Immature natural killer cell (primary cell): ENCODE results near the gene PNPLA5. TPM values are rescaled to one million over a fixed set of nuclear protein-coding genes. Genes with fewer than 3 reads are reported as not detected.

Experiments
- DNase-seq, 3 donors: peaks; one replicate each; pipeline ENCODE4 v3.0.0; 2022; ENCODE audit warnings: mixed read lengths in 1 of 3
- H3K27ac Mint-ChIP-seq, 6 donors: one replicate each; pipeline ENCODE4 v1.8.0; 2020; ENCODE audit warnings: mixed read lengths in 6 of 6, mild to moderate bottlenecking in 5 of 6, inconsistent platforms in 4 of 6, moderate library complexity in 3 of 6
- H3K27me3 Mint-ChIP-seq, 3 donors: one replicate each; pipeline ENCODE4 v1.8.0; 2020 to 2021; ENCODE audit warnings: low read depth in 3 of 3, mild to moderate bottlenecking in 3 of 3, mixed read lengths in 3 of 3, moderate library complexity in 3 of 3, inconsistent platforms in 1 of 3
- H3K36me3 Mint-ChIP-seq, 3 donors: one replicate each; pipeline ENCODE4 v1.8.0; 2020; ENCODE audit warnings: mixed read lengths in 3 of 3, inconsistent platforms in 2 of 3, mild to moderate bottlenecking in 2 of 3
- H3K4me1 Mint-ChIP-seq, 2 donors: one replicate each; pipeline ENCODE4 v1.8.0; 2020; ENCODE audit warnings: inconsistent platforms in 2 of 2, mild to moderate bottlenecking in 2 of 2, mixed read lengths in 2 of 2, moderate library complexity in 1 of 2
- H3K4me3 Mint-ChIP-seq, 5 donors: one replicate each; pipeline ENCODE4 v1.8.0; 2020; ENCODE audit warnings: mild to moderate bottlenecking in 5 of 5, mixed read lengths in 5 of 5, inconsistent platforms in 3 of 5, moderate library complexity in 3 of 5
- H3K9me3 Mint-ChIP-seq, 6 donors: one replicate each; pipeline ENCODE4 v1.8.0; 2020; ENCODE audit warnings: mild to moderate bottlenecking in 6 of 6, mixed read lengths in 6 of 6, inconsistent platforms in 4 of 6, moderate library complexity in 3 of 6
- polyA plus RNA-seq, 3 donors: library from polyadenylated mRNA; unstranded; fragments of 300-500 nt; fragmentation: Illumina TruSeq; gene quantifications; one replicate each; pipeline ENCODE4 v1.2.3, GENCODE V29; 2021

Gene PNPLA5
- polyA plus RNA-seq, 3 donors from 2014 or later, result not detected

DNA sequence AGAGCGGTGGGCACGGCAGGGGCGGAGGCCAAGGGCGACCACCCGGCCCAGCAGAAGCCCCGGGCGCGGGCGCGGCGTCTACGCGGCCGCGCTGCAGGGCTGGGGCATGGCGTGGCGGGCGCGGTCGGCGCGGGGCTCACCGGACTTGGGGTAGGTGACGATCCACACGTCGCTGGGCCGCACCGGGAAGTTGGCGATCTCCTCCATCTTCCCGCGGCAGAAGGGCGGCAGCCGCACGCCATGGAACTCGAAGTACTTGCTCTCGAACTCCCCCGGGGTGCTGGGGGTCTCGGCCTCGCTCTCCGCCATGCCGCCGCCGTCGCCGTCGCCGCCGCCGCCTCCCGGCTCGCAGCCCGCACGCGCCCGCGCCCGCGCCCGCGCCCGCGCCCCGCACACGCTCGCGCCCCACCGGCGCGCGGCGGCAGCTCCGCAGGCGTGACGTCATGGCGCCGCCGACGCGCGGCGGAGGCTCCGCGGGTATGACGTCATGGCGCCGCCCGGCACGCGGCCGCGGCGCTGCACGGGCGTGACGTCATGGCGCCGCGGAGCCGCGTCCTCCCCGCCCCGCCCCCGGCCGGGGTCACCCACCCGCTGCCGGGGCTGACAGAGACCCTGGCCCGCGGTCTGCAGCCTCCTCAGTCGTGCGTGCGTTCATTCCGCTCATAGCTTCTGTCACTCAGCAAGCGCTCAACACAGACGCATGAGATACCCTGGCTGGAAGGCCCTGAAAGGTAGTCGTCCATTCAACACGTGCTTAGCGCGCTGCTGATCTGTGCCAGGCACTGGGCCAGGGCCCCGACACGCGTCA, 29.5 kb downstream of the PNPLA5 start, which contains the start of gene SULT4A1:
TSS of gene SULT4A1 (minus strand) at position 440 of the 808 bp plus-strand sequence. CDS start at position 309, 131 bp downstream.
- Mint-ChIP-seq H3K27ac (no peak within 1 kb of the TSS), H3K27me3 (peaks cover 20 to 27% (median 21%) of the 10 kb centered on the region in 3 donors), H3K4me3 (peak within 1 kb of the TSS; percentile 36 to 69 (median 62)), H3K9me3 (no peaks in the 10 kb centered on the region), H3K36me3 (peaks cover 0 to 4% (median 0%) of the 10 kb centered on the region in 3 donors), H3K4me1 (peaks cover 0 to 4% of the 10 kb centered on the region in 2 donors)
- DNase-seq, result no peak

DNA sequence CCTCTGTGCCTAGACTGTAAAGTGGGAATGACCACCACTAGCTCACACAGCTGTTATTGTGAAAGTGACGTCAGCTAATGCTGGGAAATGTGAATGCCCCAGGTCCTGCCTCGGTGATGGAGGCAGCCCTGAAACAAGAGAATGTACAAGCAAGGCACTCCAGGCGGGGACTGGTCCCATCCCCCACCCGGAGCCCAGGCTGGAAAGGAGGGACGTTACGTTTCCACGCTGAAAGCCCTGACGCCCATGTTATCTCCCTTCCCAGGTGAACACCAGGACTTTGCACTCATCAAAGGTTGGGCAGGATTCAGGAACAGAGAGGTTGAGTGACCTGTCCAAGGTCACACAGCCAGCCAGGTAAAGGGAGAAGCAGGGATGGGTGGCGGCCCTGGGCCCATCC, 30.3 kb downstream of the PNPLA5 start:
- Mint-ChIP-seq H3K36me3 (peaks cover 0 to 4% (median 0%) of the 10 kb centered on the region in 3 donors), H3K27me3 (peaks cover 20 to 33% (median 21%) of the 10 kb centered on the region in 3 donors), H3K27ac (no peak overlapping the region), H3K9me3 (no peaks in the 10 kb centered on the region), H3K4me3 (peak overlapping the region; percentile 25 to 57 (median 36)), H3K4me1 (peaks cover 0 to 4% of the 10 kb centered on the region in 2 donors)
- DNase-seq, result no peak

DNA sequence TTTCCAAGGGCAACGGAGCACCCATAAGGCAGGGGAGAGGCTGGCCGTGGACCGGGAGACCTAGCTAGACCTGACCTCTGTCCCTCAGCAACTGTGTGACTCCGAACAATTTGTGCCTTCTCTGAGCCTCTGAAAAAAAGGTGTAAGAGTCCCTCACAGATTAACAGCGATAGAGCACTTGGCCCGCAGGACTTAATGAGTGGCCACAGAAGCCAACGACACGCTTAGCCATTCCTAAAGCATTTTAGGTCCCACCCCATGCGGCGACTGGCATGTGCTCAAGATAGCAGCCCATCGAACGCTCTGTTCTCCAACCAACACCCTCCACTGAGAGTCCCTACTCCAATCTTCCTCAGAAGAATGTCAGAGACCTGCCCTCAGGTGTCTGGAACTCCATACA, 31.0 kb downstream of the PNPLA5 start:
- Mint-ChIP-seq H3K4me1 (peaks cover 0 to 4% of the 10 kb centered on the region in 2 donors), H3K27me3 (peaks cover 20 to 35% (median 23%) of the 10 kb centered on the region in 3 donors), H3K9me3 (no peaks in the 10 kb centered on the region), H3K4me3 (peak overlapping the region in 3 of 5 donors; percentile 9 to 14 (median 13)), H3K36me3 (no peaks in the 10 kb centered on the region), H3K27ac (no peak overlapping the region)
- no peak for DNase-seq

- H3K4me3 Mint-ChIP-seq, result no peak overlapping the region
- H3K27me3 Mint-ChIP-seq, result peaks cover 22 to 35% (median 28%) of the 10 kb centered on the region in 3 donors
- H3K4me1 Mint-ChIP-seq, result peaks cover 0 to 4% of the 10 kb centered on the region in 2 donors
- no peaks in the 10 kb centered on the region for H3K36me3 Mint-ChIP-seq
- H3K27ac Mint-ChIP-seq, result no peak overlapping the region
- no peaks in the 10 kb centered on the region for H3K9me3 Mint-ChIP-seq
- no peak for DNase-seq
Observed at GRCh38 chr22:43860126-43860525, 31.7 kb downstream of the PNPLA5 start.

DNA sequence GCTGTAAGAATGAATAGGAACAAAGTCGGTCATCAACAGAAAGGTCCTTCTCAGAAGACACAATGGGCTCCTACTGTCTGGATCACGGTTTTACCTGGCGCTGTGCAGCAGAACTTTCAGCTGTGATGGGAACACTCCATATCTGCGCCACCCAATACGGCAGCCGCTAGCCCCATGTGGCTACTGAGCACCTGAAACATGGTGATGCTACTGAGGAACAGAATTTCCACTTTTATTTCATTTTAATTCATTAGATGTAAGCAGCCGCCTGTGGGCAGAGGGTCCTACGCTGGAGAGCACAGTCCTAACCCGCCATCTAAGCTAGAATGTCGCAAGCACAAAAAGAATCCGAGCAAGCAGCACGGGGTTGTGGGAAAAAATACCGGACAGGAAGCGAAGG, 32.2 kb downstream of the PNPLA5 start:
- Mint-ChIP-seq H3K9me3 (no peaks in the 10 kb centered on the region), H3K36me3 (no peaks in the 10 kb centered on the region), H3K27ac (no peak overlapping the region), H3K4me3 (no peak overlapping the region), H3K27me3 (peaks cover 19 to 32% (median 25%) of the 10 kb centered on the region in 3 donors), H3K4me1 (peaks cover 0 to 4% of the 10 kb centered on the region in 2 donors)
- no peak for DNase-seq

DNA sequence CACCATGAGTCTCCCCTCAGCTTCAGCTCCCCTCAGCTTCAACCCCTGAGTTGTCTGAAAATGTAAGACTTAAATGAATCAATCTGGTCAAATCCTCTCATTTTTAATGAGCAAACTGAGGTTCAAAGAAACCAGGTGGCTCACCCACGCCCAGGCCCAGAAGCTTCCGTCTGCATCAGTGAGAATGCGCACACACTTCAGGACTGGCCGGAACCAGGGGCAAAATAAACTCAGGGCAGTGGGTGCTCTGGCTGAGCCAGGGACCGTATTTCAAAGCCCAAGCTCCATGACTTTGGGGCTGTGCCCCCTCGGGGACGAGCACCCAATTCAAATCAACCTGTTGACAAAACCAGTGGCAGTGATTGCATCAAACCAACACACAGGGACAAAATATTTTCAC, 32.6 kb downstream of the PNPLA5 start:
- peaks cover 0 to 4% of the 10 kb centered on the region in 2 donors for H3K4me1 Mint-ChIP-seq
- no peaks in the 10 kb centered on the region for H3K36me3 Mint-ChIP-seq
- H3K4me3 Mint-ChIP-seq, result no peak overlapping the region
- H3K27me3 Mint-ChIP-seq, result peaks cover 17 to 28% (median 24%) of the 10 kb centered on the region in 3 donors
- DNase-seq, result no peak
- no peaks in the 10 kb centered on the region for H3K9me3 Mint-ChIP-seq
- no peak overlapping the region for H3K27ac Mint-ChIP-seq

GRCh38 chr22:43858156-43858895, 33.5 kb downstream of the PNPLA5 start:
- Mint-ChIP-seq H3K4me1 (peaks cover 0 to 4% of the 10 kb centered on the region in 2 donors), H3K27me3 (peaks cover 13 to 26% (median 25%) of the 10 kb centered on the region in 3 donors), H3K27ac (no peak overlapping the region), H3K9me3 (no peaks in the 10 kb centered on the region), H3K36me3 (no peaks in the 10 kb centered on the region), H3K4me3 (no peak overlapping the region)
- DNase-seq, result no peak

DNA sequence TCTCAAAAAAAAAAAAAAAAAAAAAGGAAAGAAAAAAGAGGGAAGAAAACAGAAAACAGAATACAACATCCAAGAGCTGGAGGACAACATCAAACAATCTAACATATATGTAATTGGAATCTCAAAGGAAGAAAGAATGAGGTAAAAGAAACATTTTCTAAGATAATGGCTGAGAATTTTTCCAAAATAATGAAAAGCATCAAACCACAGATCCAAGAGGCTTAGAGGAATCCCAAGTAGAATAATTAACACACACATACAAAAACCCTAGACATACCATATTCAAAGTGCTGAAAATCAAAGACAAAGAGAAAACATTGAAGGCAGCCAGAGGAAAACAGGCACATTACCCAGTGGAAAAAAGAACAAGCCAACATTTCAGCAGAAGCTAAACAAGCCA, 34.4 kb downstream of the PNPLA5 start:
- Mint-ChIP-seq H3K4me1 (no peaks in the 10 kb centered on the region), H3K9me3 (no peaks in the 10 kb centered on the region), H3K27ac (no peak overlapping the region), H3K27me3 (peaks cover 9 to 28% (median 22%) of the 10 kb centered on the region in 3 donors), H3K4me3 (no peak overlapping the region), H3K36me3 (no peaks in the 10 kb centered on the region)
- no peak for DNase-seq

DNA sequence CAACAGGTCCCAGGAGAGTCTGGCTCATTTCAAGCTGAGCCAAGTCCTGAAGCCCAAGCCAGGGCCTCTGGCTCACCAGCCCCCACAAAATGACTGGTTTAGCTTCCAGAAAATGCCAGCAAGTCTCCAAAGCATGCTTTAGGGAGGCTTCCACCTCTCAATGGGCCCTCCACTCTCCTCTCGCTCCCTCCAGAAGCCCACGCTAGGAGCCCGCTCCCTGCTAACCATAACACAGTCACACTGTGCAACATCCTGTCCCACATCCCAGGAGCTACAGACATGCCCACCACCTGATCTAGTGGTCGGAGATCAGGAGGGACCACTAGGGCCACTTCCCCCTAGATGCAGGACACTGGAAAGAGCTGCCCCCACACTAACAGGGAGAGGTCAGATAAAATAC, 36.4 kb downstream of the PNPLA5 start:
- no peaks in the 10 kb centered on the region for H3K4me1 Mint-ChIP-seq
- H3K9me3 Mint-ChIP-seq, result no peaks in the 10 kb centered on the region
- no peak overlapping the region for H3K4me3 Mint-ChIP-seq
- H3K27ac Mint-ChIP-seq, result no peak overlapping the region
- H3K36me3 Mint-ChIP-seq, result no peaks in the 10 kb centered on the region
- H3K27me3 Mint-ChIP-seq, result peaks cover 9 to 23% (median 13%) of the 10 kb centered on the region in 3 donors
- no peak for DNase-seq

DNA sequence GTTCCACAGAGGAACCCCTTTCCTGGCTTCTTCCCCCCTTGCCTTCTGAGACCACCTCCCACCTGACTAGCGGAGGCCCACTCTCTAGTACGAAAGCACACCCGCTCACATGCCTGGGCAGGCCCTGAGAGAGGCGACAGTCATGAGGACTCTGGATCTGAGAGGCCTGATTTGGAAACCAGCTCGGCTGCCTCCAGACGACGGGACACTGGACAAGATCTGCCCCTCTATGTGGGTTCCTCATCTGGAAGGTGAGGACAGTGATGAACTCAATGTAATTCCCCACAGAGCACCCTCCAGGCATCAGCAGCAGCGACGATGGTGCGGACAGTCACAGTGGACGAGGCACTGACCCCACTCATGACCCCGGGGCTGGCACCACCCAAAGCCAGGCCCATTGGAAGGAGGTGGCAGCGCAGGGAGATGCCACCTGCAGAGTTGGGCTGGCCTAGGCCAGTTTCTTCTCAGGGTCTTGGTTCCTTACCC, 37.0 kb downstream of the PNPLA5 start:
- peaks cover 7 to 25% (median 13%) of the 10 kb centered on the region in 3 donors for H3K27me3 Mint-ChIP-seq
- H3K4me1 Mint-ChIP-seq, result no peaks in the 10 kb centered on the region
- no peak for DNase-seq
- no peak overlapping the region for H3K27ac Mint-ChIP-seq
- H3K9me3 Mint-ChIP-seq, result no peaks in the 10 kb centered on the region
- no peak overlapping the region for H3K4me3 Mint-ChIP-seq
- no peaks in the 10 kb centered on the region for H3K36me3 Mint-ChIP-seq

DNA sequence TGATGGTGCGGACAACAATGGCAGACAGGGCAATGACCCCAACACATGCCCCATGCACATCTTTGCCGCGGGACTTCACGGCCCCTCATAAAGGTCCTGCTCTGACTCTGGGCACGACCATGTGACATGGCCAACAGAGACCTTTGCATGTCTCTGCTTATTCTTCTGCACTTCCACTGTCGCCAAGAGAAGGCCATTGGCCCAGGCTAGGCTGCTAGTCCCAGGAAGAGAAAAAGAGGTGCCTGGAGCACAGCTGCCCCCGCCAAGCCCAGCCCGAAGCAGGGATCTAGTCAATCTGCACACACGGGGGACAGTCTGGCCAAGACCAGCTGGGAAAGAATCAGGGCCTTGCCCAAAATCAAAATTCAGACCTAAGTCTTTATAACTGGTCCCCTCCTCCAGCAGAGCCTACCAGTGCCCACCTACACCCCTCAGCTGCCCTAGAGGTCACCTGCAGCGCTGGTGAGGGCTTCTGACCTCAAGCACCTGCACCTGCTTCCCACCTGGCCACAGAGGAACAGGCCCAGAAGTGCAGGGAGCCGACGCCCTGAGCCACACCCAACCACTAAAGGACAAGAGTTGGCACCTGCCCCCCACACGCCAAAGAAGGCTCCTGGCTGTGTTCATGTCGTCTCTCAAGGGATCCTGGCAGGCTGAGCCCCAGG, 37.6 kb downstream of the PNPLA5 start:
- DNase-seq, result no peak
- Mint-ChIP-seq H3K9me3 (no peaks in the 10 kb centered on the region), H3K27me3 (peaks cover 6 to 25% (median 13%) of the 10 kb centered on the region in 3 donors), H3K27ac (no peak overlapping the region), H3K36me3 (no peaks in the 10 kb centered on the region), H3K4me1 (no peaks in the 10 kb centered on the region), H3K4me3 (no peak overlapping the region)

- Mint-ChIP-seq H3K36me3 (no peaks in the 10 kb centered on the region), H3K4me1 (no peaks in the 10 kb centered on the region), H3K27me3 (peaks cover 1 to 25% (median 9%) of the 10 kb centered on the region in 3 donors), H3K27ac (no peak overlapping the region), H3K4me3 (no peak overlapping the region), H3K9me3 (no peaks in the 10 kb centered on the region)
- no peak for DNase-seq
Observed at GRCh38 chr22:43853328-43853931, 38.4 kb downstream of the PNPLA5 start.

GRCh38 chr22:43852573-43853327, 39.1 kb downstream of the PNPLA5 start:
- H3K4me3 Mint-ChIP-seq, result peak overlapping the region in 1 of 5 donors; percentile 21
- DNase-seq, result no peak
- H3K36me3 Mint-ChIP-seq, result no peaks in the 10 kb centered on the region
- no peak overlapping the region for H3K27ac Mint-ChIP-seq
- no peaks in the 10 kb centered on the region for H3K4me1 Mint-ChIP-seq
- H3K27me3 Mint-ChIP-seq, result peaks cover 1 to 25% (median 9%) of the 10 kb centered on the region in 3 donors
- no peaks in the 10 kb centered on the region for H3K9me3 Mint-ChIP-seq
